Fibroblast of mammary gland (primary cell): ENCODE measurements around the gene PPP2R5C.

ENCODE experiments used
- DNase-seq: peaks from one replicate; pipeline ENCODE4 v3.0.0-alpha.2; 2010; ENCODE audit warnings: low read depth
- H3K4me3 ChIP-seq: 2 replicates; pipeline ENCODE4 v1.5.1; 2011; ENCODE audit warnings: low read depth, mild to moderate bottlenecking, low read length, moderate library complexity; ENCODE audit not compliant: control insufficient read depth
- CTCF ChIP-seq: conservative IDR thresholded peaks from 2 replicates; pipeline ENCODE4 v1.5.1; 2011; ENCODE audit warnings: low read depth, low read length, inconsistent platforms; ENCODE audit not compliant: control insufficient read depth, insufficient read depth

The PPP2R5C gene

GRCh38 chr14:101853455-101854018 is 92.0 kb downstream of the PPP2R5C start:
- H3K4me3 ChIP-seq = no peak overlapping the region
- no peak for TF ChIP-seq CTCF
- no peak for DNase-seq

- no peak for DNase-seq
- no peak for TF ChIP-seq CTCF
- H3K4me3 ChIP-seq = no peak overlapping the region
These were observed 92.9 kb downstream of the PPP2R5C start for GRCh38 chr14:101854366-101854765.

GRCh38 chr14:101855958-101856357 is 94.4 kb downstream of the PPP2R5C start:
- DNase-seq = peak; percentile 13
- no peak overlapping the region for H3K4me3 ChIP-seq
- no peak for TF ChIP-seq CTCF

GRCh38 chr14:101856536-101856935 is 95.0 kb downstream of the PPP2R5C start:
- DNase-seq = no peak
- TF ChIP-seq CTCF = no peak
- H3K4me3 ChIP-seq = no peak overlapping the region

- H3K4me3 ChIP-seq = no peak overlapping the region
- TF ChIP-seq CTCF = no peak
- DNase-seq = no peak
These were observed 95.7 kb downstream of the PPP2R5C start for GRCh38 chr14:101857226-101857625.

GRCh38 chr14:101858791-101859537 is 97.5 kb downstream of the PPP2R5C start:
- DNase-seq = no peak
- TF ChIP-seq CTCF = no peak
- H3K4me3 ChIP-seq = no peak overlapping the region
